ENCODE measurements around the gene CD38.

The CD38 gene

DNA sequence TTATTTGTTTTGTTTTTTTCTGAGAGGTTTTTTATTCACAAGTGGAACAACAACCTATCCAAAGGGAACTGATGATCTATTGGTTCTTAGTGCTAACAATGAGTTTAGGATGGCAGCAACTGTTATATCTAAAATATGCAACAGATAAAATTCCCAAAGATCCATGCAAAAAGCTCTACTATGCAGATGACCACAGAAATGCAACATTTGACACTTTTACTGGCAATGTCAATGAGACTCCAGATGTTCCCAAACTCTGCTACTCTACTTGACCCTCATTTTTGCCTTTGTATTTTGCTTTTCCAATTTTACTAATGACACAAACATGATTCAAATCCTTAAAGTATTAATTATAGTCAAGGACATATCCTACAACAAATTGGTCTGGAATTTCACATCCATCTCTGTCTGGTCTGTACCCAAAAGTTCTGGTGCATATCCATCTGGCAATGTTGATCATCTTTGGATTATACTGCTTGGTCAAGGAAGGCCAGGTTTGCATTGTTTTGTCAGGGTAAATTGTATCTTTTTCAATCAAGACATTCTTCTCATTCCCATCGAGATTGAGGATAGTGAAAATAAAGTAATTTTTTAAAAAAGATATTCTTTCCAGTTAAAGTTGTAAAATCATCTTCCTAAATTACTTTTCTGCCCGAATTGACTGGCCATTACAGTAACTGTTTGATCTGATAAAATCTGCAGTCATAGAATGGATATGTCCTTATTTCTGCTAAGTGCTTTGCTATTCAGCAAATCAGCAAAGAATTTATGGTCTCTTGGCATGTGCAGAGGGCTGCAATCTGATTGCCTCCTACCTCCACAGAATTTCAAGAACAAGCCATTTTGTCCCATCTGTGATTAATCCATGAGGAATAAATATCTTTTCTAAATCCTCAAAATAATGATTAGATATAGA lies 86.8 kb downstream of the CD38 start:
- H3K27ac ChIP-seq (ENCODE audit: extremely low read depth, low read depth, low read length) = no peak overlapping the region
- H3K36me3 ChIP-seq (ENCODE audit: control insufficient read depth in 2 of 2, insufficient read depth in 1 of 2, low read length in 2 of 2) = no peaks in the 10 kb centered on the region
- no peaks in the 10 kb centered on the region for H3K4me1 ChIP-seq (ENCODE audit: control insufficient read depth, insufficient read depth, low read length)
- POLR2A ChIA-PET = no interaction called here
- no peaks in the 10 kb centered on the region for H3K9me3 ChIP-seq (ENCODE audit: control insufficient read depth, insufficient read depth, low read depth, low read length)
- TF ChIP-seq ZNF76 (tag by site-specific recombination; IDR thresholded peaks at IDR 0.05; ENCODE audit: borderline replicate concordance, low read depth) (no peak), ZNF214 (tag by site-specific recombination; IDR thresholded peaks at IDR 0.05; ENCODE audit: borderline replicate concordance) (no peak), ZNF530 (tag by site-specific recombination; IDR thresholded peaks at IDR 0.05; ENCODE audit: low read depth) (no peak), WT1 (tag by site-specific recombination; IDR thresholded peaks at IDR 0.05) (no peak), ZNF555 (tag by site-specific recombination; conservative IDR thresholded peaks at IDR 0.05) (no peak), ZNF19 (tag by site-specific recombination; IDR thresholded peaks at IDR 0.05; ENCODE audit: low read depth) (no peak), ZNF548 (tag by site-specific recombination; IDR thresholded peaks at IDR 0.05) (no peak), ZNF514 (tag by site-specific recombination; IDR thresholded peaks at IDR 0.05) (no peak), ZNF302 (tag by site-specific recombination; IDR thresholded peaks at IDR 0.05; ENCODE audit: low read depth) (no peak), ZNF24 (tag by site-specific recombination; IDR thresholded peaks at IDR 0.05) (no peak), SCRT1 (tag by site-specific recombination; IDR thresholded peaks at IDR 0.05; ENCODE audit: borderline replicate concordance) (no peak), ZNF837 (tag by site-specific recombination; IDR thresholded peaks at IDR 0.05) (no peak)
- H3K4me3 ChIP-seq (ENCODE audit: low read depth, low read length) = no peak overlapping the region
- CTCF ChIA-PET = no interaction called here

DNA sequence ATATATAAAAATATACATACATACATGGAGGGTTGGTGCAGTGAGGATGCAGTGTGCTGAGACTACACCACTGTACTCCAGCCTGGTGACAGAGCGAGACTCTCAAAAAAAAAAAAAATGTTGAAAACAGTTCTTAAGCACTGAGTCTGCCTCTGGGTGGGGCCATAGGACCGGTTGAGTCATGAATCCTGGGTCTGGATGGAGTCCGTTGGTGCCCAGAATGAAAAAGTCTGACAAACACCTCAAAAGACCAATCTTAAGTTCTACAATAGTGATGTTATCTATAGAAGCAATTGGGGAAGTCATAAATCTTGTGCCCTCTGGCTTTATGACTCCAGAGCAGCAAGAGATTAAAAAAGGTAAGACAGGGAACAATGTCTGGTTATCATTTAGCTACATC lies 90.0 kb downstream of the CD38 start:
- Histone ChIP-seq H3K4me3 (ENCODE audit: low read depth, low read length) (no peak overlapping the region), H3K4me1 (ENCODE audit: control insufficient read depth, insufficient read depth, low read length) (no peaks in the 10 kb centered on the region), H3K9me3 (ENCODE audit: control insufficient read depth, insufficient read depth, low read depth, low read length) (no peaks in the 10 kb centered on the region), H3K27ac (ENCODE audit: extremely low read depth, low read depth, low read length) (no peak overlapping the region), H3K36me3 (ENCODE audit: control insufficient read depth in 2 of 2, insufficient read depth in 1 of 2, low read length in 2 of 2) (no peaks in the 10 kb centered on the region)
- TF ChIP-seq ZNF654 (tag by site-specific recombination; IDR thresholded peaks at IDR 0.05; ENCODE audit: low read depth) (peak; percentile 10; the same call in 1 of the 2 replicates), ZNF501 (tag by site-specific recombination; IDR thresholded peaks at IDR 0.05) (no peak), REPIN1 (tag by site-specific recombination; IDR thresholded peaks at IDR 0.05; ENCODE audit: low read depth) (no peak)
- TF ChIP-seq, protein P1, sequence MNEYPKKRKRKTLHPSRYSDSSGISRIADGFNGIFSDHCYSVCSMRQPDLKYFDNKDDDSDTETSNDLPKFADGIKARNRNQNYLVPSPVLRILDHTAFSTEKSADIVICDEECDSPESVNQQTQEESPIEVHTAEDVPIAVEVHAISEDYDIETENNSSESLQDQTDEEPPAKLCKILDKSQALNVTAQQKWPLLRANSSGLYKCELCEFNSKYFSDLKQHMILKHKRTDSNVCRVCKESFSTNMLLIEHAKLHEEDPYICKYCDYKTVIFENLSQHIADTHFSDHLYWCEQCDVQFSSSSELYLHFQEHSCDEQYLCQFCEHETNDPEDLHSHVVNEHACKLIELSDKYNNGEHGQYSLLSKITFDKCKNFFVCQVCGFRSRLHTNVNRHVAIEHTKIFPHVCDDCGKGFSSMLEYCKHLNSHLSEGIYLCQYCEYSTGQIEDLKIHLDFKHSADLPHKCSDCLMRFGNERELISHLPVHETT (tag by site-specific recombination; IDR thresholded peaks at IDR 0.05) = no peak
- TF ChIP-seq, protein P2, sequence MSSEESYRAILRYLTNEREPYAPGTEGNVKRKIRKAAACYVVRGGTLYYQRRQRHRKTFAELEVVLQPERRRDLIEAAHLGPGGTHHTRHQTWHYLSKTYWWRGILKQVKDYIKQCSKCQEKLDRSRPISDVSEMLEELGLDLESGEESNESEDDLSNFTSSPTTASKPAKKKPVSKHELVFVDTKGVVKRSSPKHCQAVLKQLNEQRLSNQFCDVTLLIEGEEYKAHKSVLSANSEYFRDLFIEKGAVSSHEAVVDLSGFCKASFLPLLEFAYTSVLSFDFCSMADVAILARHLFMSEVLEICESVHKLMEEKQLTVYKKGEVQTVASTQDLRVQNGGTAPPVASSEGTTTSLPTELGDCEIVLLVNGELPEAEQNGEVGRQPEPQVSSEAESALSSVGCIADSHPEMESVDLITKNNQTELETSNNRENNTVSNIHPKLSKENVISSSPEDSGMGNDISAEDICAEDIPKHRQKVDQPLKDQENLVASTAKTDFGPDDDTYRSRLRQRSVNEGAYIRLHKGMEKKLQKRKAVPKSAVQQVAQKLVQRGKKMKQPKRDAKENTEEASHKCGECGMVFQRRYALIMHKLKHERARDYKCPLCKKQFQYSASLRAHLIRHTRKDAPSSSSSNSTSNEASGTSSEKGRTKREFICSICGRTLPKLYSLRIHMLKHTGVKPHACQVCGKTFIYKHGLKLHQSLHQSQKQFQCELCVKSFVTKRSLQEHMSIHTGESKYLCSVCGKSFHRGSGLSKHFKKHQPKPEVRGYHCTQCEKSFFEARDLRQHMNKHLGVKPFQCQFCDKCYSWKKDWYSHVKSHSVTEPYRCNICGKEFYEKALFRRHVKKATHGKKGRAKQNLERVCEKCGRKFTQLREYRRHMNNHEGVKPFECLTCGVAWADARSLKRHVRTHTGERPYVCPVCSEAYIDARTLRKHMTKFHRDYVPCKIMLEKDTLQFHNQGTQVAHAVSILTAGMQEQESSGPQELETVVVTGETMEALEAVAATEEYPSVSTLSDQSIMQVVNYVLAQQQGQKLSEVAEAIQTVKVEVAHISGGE (tag by site-specific recombination; conservative IDR thresholded peaks at IDR 0.05; ENCODE audit: low read depth) = no peak
- TF ChIP-seq, protein P3, sequence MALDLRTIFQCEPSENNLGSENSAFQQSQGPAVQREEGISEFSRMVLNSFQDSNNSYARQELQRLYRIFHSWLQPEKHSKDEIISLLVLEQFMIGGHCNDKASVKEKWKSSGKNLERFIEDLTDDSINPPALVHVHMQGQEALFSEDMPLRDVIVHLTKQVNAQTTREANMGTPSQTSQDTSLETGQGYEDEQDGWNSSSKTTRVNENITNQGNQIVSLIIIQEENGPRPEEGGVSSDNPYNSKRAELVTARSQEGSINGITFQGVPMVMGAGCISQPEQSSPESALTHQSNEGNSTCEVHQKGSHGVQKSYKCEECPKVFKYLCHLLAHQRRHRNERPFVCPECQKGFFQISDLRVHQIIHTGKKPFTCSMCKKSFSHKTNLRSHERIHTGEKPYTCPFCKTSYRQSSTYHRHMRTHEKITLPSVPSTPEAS (tag by site-specific recombination; IDR thresholded peaks at IDR 0.05) = no peak
- ChIA-PET CTCF (interaction anchor here (0.6 to 0.9 kb wide), 4 partner anchors 14 to 304 kb away, joined by 3 to 8 read pairs (median 3); no protein-coding TSS in a partner anchor), POLR2A (no interaction called here)

Measured in HEK293 (cell line).